Ishikawa (cell line): ENCODE data around the gene IQCH.

ENCODE experiments used
- CEBPB ChIP-seq: IDR thresholded peaks from 2 replicates; pipeline ENCODE4 v1.6.1; 2012
- CREB1 ChIP-seq: IDR thresholded peaks from 2 replicates; pipeline ENCODE4 v1.6.1; 2012; ENCODE audit warnings: low read depth
- EGR1 ChIP-seq: IDR thresholded peaks from 2 replicates; pipeline ENCODE4 v1.6.1; 2012
- EP300 ChIP-seq: IDR thresholded peaks from 2 replicates; pipeline ENCODE4 v1.6.1; 2012; ENCODE audit warnings: borderline replicate concordance
- FOXM1 ChIP-seq: IDR thresholded peaks from 2 replicates; pipeline ENCODE4 v1.6.1; 2012; ENCODE audit warnings: low read depth, borderline replicate concordance
- MAX ChIP-seq: IDR thresholded peaks from 2 replicates; pipeline ENCODE4 v1.6.1; 2012
- NFIC ChIP-seq: IDR thresholded peaks from 2 replicates; pipeline ENCODE4 v1.6.1; 2012
- RAD21 ChIP-seq: IDR thresholded peaks from 2 replicates; pipeline ENCODE4 v1.6.1; 2012; ENCODE audit warnings: low read depth
- REST ChIP-seq: IDR thresholded peaks from 2 replicates; pipeline ENCODE4 v1.6.1; 2012; ENCODE audit warnings: low read depth, mild to moderate bottlenecking
- TAF1 ChIP-seq: IDR thresholded peaks from 2 replicates; pipeline ENCODE4 v1.6.1; 2012; ENCODE audit warnings: low read depth, mild to moderate bottlenecking
- TCF12 ChIP-seq: IDR thresholded peaks from 2 replicates; pipeline ENCODE4 v1.6.1; 2012; ENCODE audit warnings: low read depth
- TEAD4 ChIP-seq: IDR thresholded peaks from 2 replicates; pipeline ENCODE4 v1.6.1; 2012
- USF1 ChIP-seq: IDR thresholded peaks from 2 replicates; pipeline ENCODE4 v1.6.1; 2012
- YY1 ChIP-seq: IDR thresholded peaks from 2 replicates; pipeline ENCODE4 v1.6.1; 2012; ENCODE audit warnings: low read depth
- ZBTB7A ChIP-seq: IDR thresholded peaks from 2 replicates; pipeline ENCODE4 v1.6.1; 2012; ENCODE audit warnings: low read depth

Gene IQCH

GRCh38 chr15:67399925-67400324, 145.3 kb downstream of the IQCH start:
- TF ChIP-seq EP300 (no peak), CREB1 (no peak), USF1 (no peak)

GRCh38 chr15:67400890-67401289, 146.3 kb downstream of the IQCH start:
- TF ChIP-seq FOXM1: no peak
- no peak for TF ChIP-seq CEBPB
- TF ChIP-seq YY1: no peak
- TF ChIP-seq RAD21: no peak
- TF ChIP-seq TEAD4: no peak
- no peak for TF ChIP-seq ZBTB7A
- no peak for TF ChIP-seq USF1
- TF ChIP-seq REST: no peak
- TF ChIP-seq TCF12: no peak
- no peak for TF ChIP-seq TAF1
- no peak for TF ChIP-seq EGR1
- TF ChIP-seq CREB1: no peak
- no peak for TF ChIP-seq MAX
- no peak for TF ChIP-seq EP300
- no peak for TF ChIP-seq NFIC

GRCh38 chr15:67401336-67401735, 146.8 kb downstream of the IQCH start:
- TF ChIP-seq TCF12 (no peak), REST (no peak), EGR1 (no peak), TAF1 (no peak), FOXM1 (no peak), YY1 (no peak)

GRCh38 chr15:67403428-67404154, 149.0 kb downstream of the IQCH start:
- TF ChIP-seq CEBPB (no peak), CREB1 (no peak), MAX (no peak), EGR1 (no peak), RAD21 (no peak), ZBTB7A (no peak), NFIC (no peak), EP300 (no peak), REST (no peak), USF1 (no peak), FOXM1 (no peak), TEAD4 (no peak), TCF12 (no peak), YY1 (no peak), TAF1 (no peak)
